Pancreas (tissue), 10 donors: ENCODE data around the gene KRT73. TPM values are rescaled to one million over a fixed set of nuclear protein-coding genes. Genes with fewer than 3 reads are reported as not detected.

ENCODE experiments used
- ATAC-seq, 4 donors: fragments of 200-7000 bp; cut with Tn5 transposase; one replicate each; pipeline versions ENCODE4 v1.8.0 to v1.9.1; 2020; ENCODE audit warnings: mild to moderate bottlenecking in 4 of 4, moderate library complexity in 4 of 4
- DNase-seq, 6 donors: peaks; one replicate each; pipeline ENCODE4 v3.0.0-alpha.2; 2020
- FAIRE-seq: peaks from 2 replicates; lab custom pipeline; 2012; peaks lifted over from hg19 to GRCh38; lab: Jason Lieb, UNC
- H3K27ac ChIP-seq, 4 donors: fragments of 200-600 bp; sonication (generic); 1 replicate in 3 of 4; 2 replicates in 1 of 4; pipeline versions ENCODE4 v1.5.0 to v1.8.0; 2020
- H3K27me3 ChIP-seq, 4 donors: fragments of 200-600 bp; one replicate each; pipeline ENCODE4 v1.8.0; 2021
- H3K36me3 ChIP-seq, 3 donors: fragments of 200-600 bp; sonication (generic) in 1 of 3; one replicate each; pipeline versions ENCODE4 v1.5.0 to v1.8.0; 2020 to 2021
- H3K4me1 ChIP-seq, 3 donors: fragments of 200-600 bp; one replicate each; pipeline ENCODE4 v1.8.0; 2021
- H3K4me3 ChIP-seq, 4 donors: fragments of 200-600 bp; sonication (generic) in 2 of 4; one replicate each; pipeline versions ENCODE4 v1.5.0 to v1.8.0; 2020 to 2021
- H3K9me3 ChIP-seq, 4 donors: fragments of 200-600 bp; one replicate each; pipeline ENCODE4 v1.8.0; 2021
- WGBS, 2 donors: extraction: QIAGEN DNeasy Blood & Tissue Kit; methylation state at CpG; one replicate each; pipeline ENCODE4 v1.1.7; 2013; 5-methylcytosine and 5-hydroxymethylcytosine counted together
- intact Hi-C, 3 donors: fragments of 100-400 bp; cut with DNase I; formaldehyde crosslinking; loops; one replicate each; pipeline versions ENCODE4 v1.11.1 to v1.14.2; 2022
- polyA plus RNA-seq, 2 donors: library from polyadenylated mRNA; stranded (reverse); fragments of 200-250 nt; gene quantifications; one replicate each; pipeline ENCODE4 v1.2.3, GENCODE V29; 2013
- total RNA-seq, 6 donors: library from RNA; stranded (reverse); fragmentation: NEBNext Ultra II Directional in 4 of 6; extraction: Animal tissue kit (Norgen Biotek cat#: 25700) in 4 of 6; gene quantifications; one replicate each; pipeline versions ENCODE4 v1.2.1 to v1.2.4, GENCODE V29; 2021 to 2023
- TF ChIP-seq, protein P1 (sequence below), 4 donors: fragments of 200-600 bp; sonication (generic) in 3 of 4; IDR thresholded peaks; one replicate each; pipeline versions ENCODE4 v1.5.0 to v1.8.0; 2021; ENCODE audit warnings: antibody characterized with exemption in 4 of 4
- donor health status: healthy with polysubstance abuse.
- donor health status: DM: no; HTN: no; CAD: no; lungs with moderate emphysema.
- donor health status: DM: no; HTN: no; CAD: no.
- donor health status: control.
- donor health status: control.
- donor health status: Bipolar disorder and iron deficiency.
- donor health status: DM: yes; HTN: yes; CAD: no.
- donor health status: DM: no; HTN: no; CAD: no.
- donor health status: DM: no; HTN: no; CAD: no.
- donor health status: DM: yes; HTN: yes; CAD: no.

The KRT73 gene
- total and polyA plus RNA-seq, 8 donors = not detected

- DNase-seq (no peak), FAIRE-seq (no peak), ATAC-seq (no peak)
- Histone ChIP-seq H3K9me3 (no peaks in the 10 kb centered on the region), H3K27me3 (no peaks in the 10 kb centered on the region), H3K27ac (no peak overlapping the region), H3K4me1 (no peaks in the 10 kb centered on the region), H3K36me3 (no peaks in the 10 kb centered on the region), H3K4me3 (no peak overlapping the region)
- intact Hi-C loops = no loop called here
- WGBS, 2 donors = 74 to 77% methylated on average over 10 of the region's 10 CpGs
- TF ChIP-seq, protein P1, sequence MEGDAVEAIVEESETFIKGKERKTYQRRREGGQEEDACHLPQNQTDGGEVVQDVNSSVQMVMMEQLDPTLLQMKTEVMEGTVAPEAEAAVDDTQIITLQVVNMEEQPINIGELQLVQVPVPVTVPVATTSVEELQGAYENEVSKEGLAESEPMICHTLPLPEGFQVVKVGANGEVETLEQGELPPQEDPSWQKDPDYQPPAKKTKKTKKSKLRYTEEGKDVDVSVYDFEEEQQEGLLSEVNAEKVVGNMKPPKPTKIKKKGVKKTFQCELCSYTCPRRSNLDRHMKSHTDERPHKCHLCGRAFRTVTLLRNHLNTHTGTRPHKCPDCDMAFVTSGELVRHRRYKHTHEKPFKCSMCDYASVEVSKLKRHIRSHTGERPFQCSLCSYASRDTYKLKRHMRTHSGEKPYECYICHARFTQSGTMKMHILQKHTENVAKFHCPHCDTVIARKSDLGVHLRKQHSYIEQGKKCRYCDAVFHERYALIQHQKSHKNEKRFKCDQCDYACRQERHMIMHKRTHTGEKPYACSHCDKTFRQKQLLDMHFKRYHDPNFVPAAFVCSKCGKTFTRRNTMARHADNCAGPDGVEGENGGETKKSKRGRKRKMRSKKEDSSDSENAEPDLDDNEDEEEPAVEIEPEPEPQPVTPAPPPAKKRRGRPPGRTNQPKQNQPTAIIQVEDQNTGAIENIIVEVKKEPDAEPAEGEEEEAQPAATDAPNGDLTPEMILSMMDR (IDR thresholded peaks at IDR 0.05) = no peak
Measured at GRCh38 chr12:52643233-52644077, 25.1 kb upstream of the KRT73 start.

GRCh38 chr12:52641468-52641867, 23.1 kb upstream of the KRT73 start:
- DNase-seq (no peak), FAIRE-seq (no peak), ATAC-seq (no peak)
- H3K27ac ChIP-seq = no peak overlapping the region
- H3K9me3 ChIP-seq = no peaks in the 10 kb centered on the region
- no peaks in the 10 kb centered on the region for H3K4me1 ChIP-seq
- TF ChIP-seq, protein P1 (IDR thresholded peaks at IDR 0.05) = no peak
- WGBS, 2 donors = 67 to 68% methylated on average over 4 of the region's 4 CpGs
- intact Hi-C loops = no loop called here
- H3K27me3 ChIP-seq = no peaks in the 10 kb centered on the region
- no peak overlapping the region for H3K4me3 ChIP-seq
- no peaks in the 10 kb centered on the region for H3K36me3 ChIP-seq

DNA sequence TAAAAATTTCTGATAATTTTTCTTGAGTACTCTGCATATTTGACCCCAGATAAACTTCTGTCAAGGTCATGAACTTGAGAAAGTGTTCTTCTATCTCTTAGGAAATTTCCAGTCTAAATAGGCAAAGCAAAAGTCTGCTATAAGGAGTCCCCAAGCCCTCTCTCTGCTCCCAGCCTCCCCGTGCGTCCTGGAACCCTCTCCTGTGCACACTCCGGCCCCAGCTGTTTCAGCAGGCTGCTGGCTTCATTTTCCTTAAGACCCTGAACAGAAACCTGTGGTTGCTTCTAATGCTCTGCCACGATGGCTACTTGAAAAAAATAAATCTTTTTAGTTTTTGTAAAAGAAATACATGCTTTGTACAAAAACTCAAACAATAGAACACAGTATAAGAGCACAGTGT, 18.9 kb upstream of the KRT73 start:
- Histone ChIP-seq H3K27ac (no peak overlapping the region), H3K4me3 (no peak overlapping the region), H3K4me1 (no peaks in the 10 kb centered on the region), H3K36me3 (no peaks in the 10 kb centered on the region), H3K27me3 (no peaks in the 10 kb centered on the region), H3K9me3 (no peaks in the 10 kb centered on the region)
- FAIRE-seq (no peak), ATAC-seq (no peak), DNase-seq (no peak)
- WGBS, 2 donors = 73 to 82% methylated on average over 4 of the region's 4 CpGs
- TF ChIP-seq, protein P1 (IDR thresholded peaks at IDR 0.05) = no peak
- intact Hi-C loops = no loop called here

DNA sequence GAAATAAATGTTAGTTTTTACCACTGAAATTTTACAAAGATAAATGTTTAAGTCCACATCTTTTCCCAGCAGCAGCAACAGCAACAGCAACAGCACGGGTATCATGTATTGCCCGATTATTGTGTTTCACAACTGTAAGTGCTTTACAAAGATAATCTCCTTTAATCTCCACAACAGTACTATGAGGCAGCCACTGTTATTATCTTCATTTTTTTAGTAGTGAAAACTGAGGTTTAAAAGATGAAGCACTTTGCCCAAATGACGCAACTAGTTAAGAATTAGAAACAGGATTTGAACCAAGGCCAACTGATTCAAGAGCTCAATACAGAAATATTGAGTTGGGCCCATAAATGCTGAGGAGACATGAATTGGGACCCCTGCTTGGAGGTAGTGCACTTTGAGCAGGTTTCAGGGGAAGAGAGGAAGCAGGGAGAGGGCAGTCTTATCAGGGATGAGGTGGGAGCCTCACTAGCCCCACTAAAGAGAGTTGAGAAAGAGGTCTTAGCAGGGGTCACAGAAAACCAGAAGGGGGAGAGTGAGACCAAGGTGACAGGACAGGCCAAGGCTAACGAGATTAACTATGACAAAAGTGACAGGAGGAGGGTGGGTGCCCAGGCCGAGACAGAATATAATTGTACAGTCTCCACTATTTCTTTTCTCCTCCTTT, 18.4 kb upstream of the KRT73 start:
- H3K4me3 ChIP-seq = no peak overlapping the region
- DNase-seq (no peak), FAIRE-seq (no peak), ATAC-seq (no peak)
- no peaks in the 10 kb centered on the region for H3K36me3 ChIP-seq
- no peaks in the 10 kb centered on the region for H3K9me3 ChIP-seq
- WGBS, 2 donors = 68 to 73% methylated on average over 5 of the region's 5 CpGs
- H3K27me3 ChIP-seq = no peaks in the 10 kb centered on the region
- TF ChIP-seq, protein P1 (IDR thresholded peaks at IDR 0.05) = no peak
- H3K4me1 ChIP-seq = no peaks in the 10 kb centered on the region
- intact Hi-C loops = no loop called here
- no peak overlapping the region for H3K27ac ChIP-seq

GRCh38 chr12:52636189-52636588, 17.8 kb upstream of the KRT73 start:
- H3K9me3 ChIP-seq = no peaks in the 10 kb centered on the region
- H3K27me3 ChIP-seq = no peaks in the 10 kb centered on the region
- no peaks in the 10 kb centered on the region for H3K4me1 ChIP-seq
- H3K27ac ChIP-seq = no peak overlapping the region
- H3K4me3 ChIP-seq = no peak overlapping the region
- no peak for ATAC-seq
- no peak for FAIRE-seq
- 61 to 65% methylated on average over 6 of the region's 6 CpGs for WGBS, 2 donors
- H3K36me3 ChIP-seq = no peaks in the 10 kb centered on the region
- intact Hi-C loops = no loop called here
- DNase-seq = no peak
- TF ChIP-seq, protein P1 (IDR thresholded peaks at IDR 0.05) = no peak
